ENCODE results near the gene VMP1. TPM values are rescaled to one million over a fixed set of nuclear protein-coding genes. Genes with fewer than 3 reads are reported as not detected.
"Not testable (repeated sequence)": the region's sequence is repeated elsewhere in the genome, so short reads cannot be mapped to it uniquely, and the experiment has no call there.

VMP1 gene
- total RNA-seq, 2 donors from 2014 or later = 213 to 459 TPM

- DNase-seq = no peak
- ATAC-seq = no peak
- intact Hi-C loops (cut with DNase I, micrococcal nuclease) = no loop called here
Observed at GRCh38 chr17:59790910-59791309, 83.5 kb downstream of the VMP1 start.

- no peak for ATAC-seq
- intact Hi-C loops (cut with DNase I, micrococcal nuclease) = no loop called here
- DNase-seq = no peak
Observed at GRCh38 chr17:59791603-59792457, 84.4 kb downstream of the VMP1 start.

GRCh38 chr17:59792458-59792823 is 85.0 kb downstream of the VMP1 start:
- ATAC-seq; intact Hi-C loops (cut with DNase I, micrococcal nuclease); DNase-seq: not testable (repeated sequence)

GRCh38 chr17:59793205-59793604 is 85.8 kb downstream of the VMP1 start:
- intact Hi-C loops (cut with DNase I, micrococcal nuclease) = no loop called here
- no peak for DNase-seq
- no peak for ATAC-seq

- no peak for ATAC-seq
- intact Hi-C loops (cut with DNase I, micrococcal nuclease) = no loop called here
- DNase-seq = no peak
Observed at GRCh38 chr17:59796138-59796537, 88.7 kb downstream of the VMP1 start.

- ATAC-seq = no peak
- intact Hi-C loops (cut with DNase I, micrococcal nuclease) = no loop called here
- DNase-seq = no peak
Observed at GRCh38 chr17:59796785-59797205, 89.3 kb downstream of the VMP1 start.

GRCh38 chr17:59798111-59798510 is 90.7 kb downstream of the VMP1 start:
- ATAC-seq (no peak), DNase-seq (no peak)
- intact Hi-C loops (cut with DNase I, micrococcal nuclease) = no loop called here

GRCh38 chr17:59800530-59800942 is 93.1 kb downstream of the VMP1 start:
- no peak for DNase-seq
- ATAC-seq = no peak
- intact Hi-C loops (cut with DNase I, micrococcal nuclease) = no loop called here

- DNase-seq (no peak), ATAC-seq (peak; percentile 46)
- intact Hi-C loops (cut with DNase I, micrococcal nuclease) = no loop called here
Observed at GRCh38 chr17:59802160-59802559, 94.7 kb downstream of the VMP1 start.

GRCh38 chr17:59804901-59805465 is 97.5 kb downstream of the VMP1 start:
- DNase-seq = no peak
- ATAC-seq = no peak
- intact Hi-C loops (cut with DNase I, micrococcal nuclease) = no loop called here

- DNase-seq; intact Hi-C loops (cut with DNase I, micrococcal nuclease); ATAC-seq: not testable (repeated sequence)
Observed at GRCh38 chr17:59806322-59806721, 98.9 kb downstream of the VMP1 start.

GRCh38 chr17:59807892-59808509 is 100.5 kb downstream of the VMP1 start:
- ATAC-seq (no peak), DNase-seq (no peak)
- intact Hi-C loops (cut with DNase I, micrococcal nuclease) = no loop called here

- intact Hi-C loops (cut with DNase I, micrococcal nuclease) = no loop called here
- DNase-seq (no peak), ATAC-seq (no peak)
Observed at GRCh38 chr17:59810894-59811153, 103.4 kb downstream of the VMP1 start.

- DNase-seq (no peak), ATAC-seq (no peak)
- intact Hi-C loops (cut with DNase I, micrococcal nuclease) = no loop called here
Observed at GRCh38 chr17:59811209-59811608, 103.8 kb downstream of the VMP1 start.

GRCh38 chr17:59812139-59812538 is 104.7 kb downstream of the VMP1 start:
- ATAC-seq = no peak
- no peak for DNase-seq
- intact Hi-C loops (cut with DNase I, micrococcal nuclease) = no loop called here

- no peak for DNase-seq
- intact Hi-C loops (cut with DNase I, micrococcal nuclease) = no loop called here
- ATAC-seq = no peak
Observed at GRCh38 chr17:59814276-59814675, 106.8 kb downstream of the VMP1 start.

GRCh38 chr17:59814685-59815084 is 107.2 kb downstream of the VMP1 start:
- DNase-seq (no peak), ATAC-seq (no peak)
- intact Hi-C loops (cut with DNase I, micrococcal nuclease) = no loop called here

GRCh38 chr17:59815965-59816364 is 108.5 kb downstream of the VMP1 start:
- ATAC-seq (no peak), DNase-seq (no peak)
- intact Hi-C loops (cut with DNase I, micrococcal nuclease) = no loop called here

GRCh38 chr17:59825533-59826322 is 118.3 kb downstream of the VMP1 start:
- DNase-seq = no peak
- intact Hi-C loops (cut with DNase I, micrococcal nuclease) = no loop called here
- ATAC-seq = no peak

Data from left colon (tissue), 2 donors.